ENCODE data around the gene USP15. TPM values are rescaled to one million over a fixed set of nuclear protein-coding genes. Genes with fewer than 3 reads are reported as not detected.

USP15 gene
- total and polyA plus RNA-seq, 2 donors (not counting 3 experiments of a cell fraction or from before 2014, with no cell fraction given), result 20.0 to 61.8 TPM

- Histone ChIP-seq H3K9me3 (replicated peaks; ENCODE audit: control insufficient read depth, insufficient read depth, low read length) (no peaks in the 10 kb centered on the region), H4K20me1 (replicated peaks; ENCODE audit: control insufficient read depth, extremely low read depth, insufficient read depth, low read length) (peaks cover 15% of the 10 kb centered on the region), H3K36me3 (ENCODE audit: control insufficient read depth in 2 of 2, extremely low read depth in 1 of 2, insufficient read depth in 2 of 2, low read length in 2 of 2) (no peaks in the 10 kb centered on the region), H3K4me1 (ENCODE audit: control insufficient read depth, extremely low read depth, insufficient read depth, low read length) (peaks cover 19% of the 10 kb centered on the region), H3K4me3 (replicated peaks in 1 of 3; ENCODE audit: insufficient read depth in 1 of 3, low read depth in 1 of 3, low read length in 3 of 3) (no peak overlapping the region), H3K79me2 (ENCODE audit: control insufficient read depth, insufficient read depth, low read length) (peaks cover 100% of the 10 kb centered on the region), H2AFZ (ENCODE audit: low read depth, low read length) (no peak overlapping the region), H3K9ac (replicated peaks; ENCODE audit: extremely low read depth, insufficient read depth, low read length) (no peak overlapping the region), H3K27ac (ENCODE audit: insufficient read depth, low read depth, low read length) (no peak overlapping the region), H3K9me1 (replicated peaks; ENCODE audit: control insufficient read depth, extremely low read depth, insufficient read depth, low read length) (no peaks in the 10 kb centered on the region), H3K4me2 (ENCODE audit: insufficient read depth, low read length) (no peak overlapping the region), H3K27me3 (ENCODE audit: control insufficient read depth in 2 of 2, insufficient read depth in 2 of 2, low read length in 2 of 2) (no peaks in the 10 kb centered on the region)
- FAIRE-seq (no peak), DNase-seq (ENCODE audit: low read depth, low spot score) (no peak)
- ChIA-PET CTCF (no interaction called here), POLR2A (no interaction called here)
- no TSS peak for BruUV-seq (replicated peaks)
- dilution Hi-C loops (cut with MboI; ENCODE audit: extremely low pct_ligation_motif_present, low sequenced_read_pairs) (no loop called here), intact Hi-C loops (cut with micrococcal nuclease) (no loop called here)
- TF ChIP-seq POLR2A (IDR thresholded peaks at IDR 0.05; ENCODE audit: low read depth, low read length), result no peak
- TF ChIP-seq MAX (IDR thresholded peaks at IDR 0.05; ENCODE audit: insufficient read depth, insufficient read length), result no peak
- no peak for TF ChIP-seq GATA2 (IDR thresholded peaks at IDR 0.05; ENCODE audit: insufficient read depth, insufficient read length, low read depth, low read length)
- TF ChIP-seq MYC (IDR thresholded peaks at IDR 0.05; ENCODE audit: low read depth, low read length), result no peak
Observed at GRCh38 chr12:62270384-62270783, 10.2 kb downstream of the USP15 start.

GRCh38 chr12:62270872-62271271 lies 10.7 kb downstream of the USP15 start:
- dilution Hi-C loops (cut with MboI; ENCODE audit: extremely low pct_ligation_motif_present, low sequenced_read_pairs) (no loop called here), intact Hi-C loops (cut with micrococcal nuclease) (no loop called here)
- H4K20me1 ChIP-seq (replicated peaks; ENCODE audit: control insufficient read depth, extremely low read depth, insufficient read depth, low read length), result peaks cover 13% of the 10 kb centered on the region
- H3K27me3 ChIP-seq (ENCODE audit: control insufficient read depth in 2 of 2, insufficient read depth in 2 of 2, low read length in 2 of 2), result no peaks in the 10 kb centered on the region
- no peak overlapping the region for H3K4me3 ChIP-seq (replicated peaks in 1 of 3; ENCODE audit: insufficient read depth in 1 of 3, low read depth in 1 of 3, low read length in 3 of 3)
- CTCF ChIA-PET, result no interaction called here
- no peaks in the 10 kb centered on the region for H3K36me3 ChIP-seq (ENCODE audit: control insufficient read depth in 2 of 2, extremely low read depth in 1 of 2, insufficient read depth in 2 of 2, low read length in 2 of 2)
- H3K4me1 ChIP-seq (ENCODE audit: control insufficient read depth, extremely low read depth, insufficient read depth, low read length), result peaks cover 19% of the 10 kb centered on the region
- H3K9me3 ChIP-seq (replicated peaks; ENCODE audit: control insufficient read depth, insufficient read depth, low read length), result no peaks in the 10 kb centered on the region
- POLR2A ChIA-PET, result no interaction called here
- TF ChIP-seq GATA2 (IDR thresholded peaks at IDR 0.05; ENCODE audit: insufficient read depth, insufficient read length, low read depth, low read length) (no peak), JUN (IDR thresholded peaks at IDR 0.05; ENCODE audit: borderline replicate concordance, insufficient read depth, insufficient read length, low read depth) (no peak), EZH2 (IDR thresholded peaks at IDR 0.05; ENCODE audit: borderline replicate concordance, low read depth, low read length, severe bottlenecking) (no peak), MYC (IDR thresholded peaks at IDR 0.05; ENCODE audit: low read depth, low read length) (no peak), FOS (IDR thresholded peaks at IDR 0.05; ENCODE audit: borderline replicate concordance, insufficient read depth, low read length) (no peak), MAX (IDR thresholded peaks at IDR 0.05; ENCODE audit: insufficient read depth, insufficient read length) (no peak), POLR2AphosphoS5 (IDR thresholded peaks at IDR 0.05; ENCODE audit: insufficient read depth, low read depth, low read length) (no peak), CTCF (IDR thresholded peaks at IDR 0.05; ENCODE audit: extremely low read depth in 1 of 2, insufficient read depth in 1 of 2, low read depth in 1 of 2, low read length in 2 of 2) (no peak), POLR2A (IDR thresholded peaks at IDR 0.05; ENCODE audit: low read depth, low read length) (no peak)
- no peak overlapping the region for H2AFZ ChIP-seq (ENCODE audit: low read depth, low read length)
- H3K9ac ChIP-seq (replicated peaks; ENCODE audit: extremely low read depth, insufficient read depth, low read length), result no peak overlapping the region
- H3K4me2 ChIP-seq (ENCODE audit: insufficient read depth, low read length), result no peak overlapping the region
- H3K9me1 ChIP-seq (replicated peaks; ENCODE audit: control insufficient read depth, extremely low read depth, insufficient read depth, low read length), result no peaks in the 10 kb centered on the region
- peaks cover 100% of the 10 kb centered on the region for H3K79me2 ChIP-seq (ENCODE audit: control insufficient read depth, insufficient read depth, low read length)
- no TSS peak for BruUV-seq (replicated peaks)
- DNase-seq (ENCODE audit: low read depth, low spot score) (no peak), FAIRE-seq (no peak)
- no peak overlapping the region for H3K27ac ChIP-seq (ENCODE audit: insufficient read depth, low read depth, low read length)

All from endothelial cell of umbilical vein (primary cell).